Kidney (tissue), 14 donors: Measurements from ENCODE around the gene NR4A1. TPM values are rescaled to one million over a fixed set of nuclear protein-coding genes. Genes with fewer than 3 reads are reported as not detected.

ENCODE experiments used
- DNase-seq, 5 donors: peaks; one replicate each; pipeline ENCODE4 v3.0.0-alpha.2; 2013 to 2020
- FAIRE-seq: peaks from 2 replicates; lab custom pipeline; 2012; peaks lifted over from hg19 to GRCh38; lab: Jason Lieb, UNC
- H3K27ac ChIP-seq, 2 donors: one replicate each; pipeline ENCODE4 v1.7.0; 2013; ENCODE audit warnings: low read depth in 2 of 2, low read length in 2 of 2, inconsistent platforms in 1 of 2
- H3K27me3 ChIP-seq: one replicate; pipeline ENCODE4 v1.7.1; 2013; ENCODE audit warnings: low read length, inconsistent platforms; ENCODE audit not compliant: control insufficient read depth, insufficient read depth
- H3K36me3 ChIP-seq, 3 donors: one replicate each; pipeline versions ENCODE4 v1.7.0 to v1.7.1; 2013; ENCODE audit warnings: low read length in 3 of 3, control low read depth in 1 of 3, inconsistent platforms in 1 of 3; ENCODE audit not compliant: insufficient read depth in 3 of 3, control insufficient read depth in 2 of 3
- H3K4me1 ChIP-seq, 3 donors: one replicate each; pipeline versions ENCODE4 v1.7.0 to v1.7.1; 2013; ENCODE audit warnings: low read length in 3 of 3, inconsistent platforms in 1 of 3, low read depth in 1 of 3; ENCODE audit not compliant: control insufficient read depth in 2 of 3, insufficient read depth in 2 of 3
- H3K4me3 ChIP-seq, 3 donors: one replicate each; pipeline versions ENCODE4 v1.7.0 to v1.8.1; 2013; ENCODE audit warnings: low read length in 3 of 3, control low read depth in 1 of 3, inconsistent platforms in 1 of 3
- H3K9ac ChIP-seq, 3 donors: one replicate each; pipeline versions ENCODE4 v1.7.0 to v1.7.1; 2013; ENCODE audit warnings: low read length in 3 of 3, control low read depth in 1 of 3, inconsistent platforms in 1 of 3
- H3K9me3 ChIP-seq, 3 donors: one replicate each; pipeline versions ENCODE4 v1.7.0 to v1.7.1; 2013; ENCODE audit warnings: low read length in 3 of 3, control low read depth in 1 of 3, inconsistent platforms in 1 of 3; ENCODE audit not compliant: control insufficient read depth in 2 of 3, insufficient read depth in 1 of 3
- CTCF ChIP-seq: IDR thresholded peaks from 3 replicates; pipeline ENCODE4 v1.5.1; 2012; ENCODE audit warnings: mild to moderate bottlenecking, moderate library complexity, borderline replicate concordance; ENCODE audit not compliant: insufficient read depth; ENCODE audit errors: extremely low read depth
- intact Hi-C: fragments of 100-400 bp; cut with DNase I; formaldehyde crosslinking; loops from one replicate; pipeline ENCODE4 v1.11.1; 2022
- polyA plus RNA-seq: library from polyadenylated mRNA; stranded (reverse); fragments of 350-450 nt; fragmentation: Illumina TruSeq; extraction: RNeasy Lipid Tissue Mini Kit (QIAGEN cat#74804); gene quantifications from one replicate; pipeline ENCODE4 v1.2.3, GENCODE V29; 2014; ENCODE audit warnings: low read depth, low replicate concordance; ENCODE audit not compliant: insufficient read depth
- total RNA-seq: library from RNA; stranded (reverse); fragmentation: NEBNext Ultra II Directional; extraction: Animal tissue kit (Norgen Biotek cat#: 25700); gene quantifications from one replicate; pipeline ENCODE4 v1.2.1, GENCODE V29; 2021
- donor health status: control.
- donor health status: control.
- donor health status: control.
- donor health status: control.
- donor health status: control.
- donor health status: DM: yes; HTN: yes; CAD: no.
- donor health status: Normal renal cell carcinoma (clear cell type).

Gene NR4A1
- total and polyA plus RNA-seq, 2 donors from 2014 or later, result 37.2 to 54.1 TPM

DNA sequence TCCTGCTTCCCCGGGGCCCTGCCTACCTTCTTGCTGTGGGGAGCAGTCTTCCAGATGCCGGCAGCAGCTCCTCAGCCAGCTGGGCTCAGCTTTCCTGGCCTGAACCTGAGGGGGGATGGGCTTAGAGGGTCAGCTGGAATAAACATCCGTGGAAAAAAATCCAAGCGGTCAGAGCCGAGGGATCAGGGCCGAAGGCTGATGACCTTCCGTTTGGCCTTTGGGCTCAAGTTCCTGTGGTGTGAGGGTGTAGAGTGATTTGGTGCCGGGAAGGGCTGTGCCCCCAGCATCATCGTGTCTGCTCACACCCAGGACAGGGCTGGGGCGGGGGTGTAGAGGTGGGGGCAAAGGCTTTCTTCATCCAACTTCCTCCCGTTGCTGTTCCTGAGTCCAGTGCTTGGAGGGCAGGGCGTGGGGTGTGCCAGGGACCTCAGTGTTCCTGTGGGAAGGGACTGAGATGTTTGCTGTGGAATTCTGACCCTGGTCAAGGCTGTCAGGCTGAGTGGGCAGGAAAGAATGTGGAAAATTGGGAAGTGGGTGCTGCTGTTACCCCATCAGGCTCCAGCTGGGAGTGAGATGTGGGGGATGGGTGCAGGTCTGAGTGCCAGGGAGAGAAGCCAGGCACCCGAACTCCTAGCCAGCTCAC, 30.9 kb downstream of the NR4A1 start:
- H3K36me3 ChIP-seq, result peaks cover 0 to 9% (median 5%) of the 10 kb centered on the region in 3 donors
- peak overlapping the region; percentile 41 to 56 for H3K27ac ChIP-seq
- H3K9ac ChIP-seq, result no peak overlapping the region
- no peaks in the 10 kb centered on the region for H3K9me3 ChIP-seq
- DNase-seq (peak; percentile 48 to 83 (median 65)), FAIRE-seq (no peak)
- H3K4me3 ChIP-seq, result no peak overlapping the region
- H3K27me3 ChIP-seq, result no peaks in the 10 kb centered on the region
- H3K4me1 ChIP-seq, result peaks cover 0 to 20% (median 7%) of the 10 kb centered on the region in 3 donors
- intact Hi-C loops, result no loop called here
- TF ChIP-seq CTCF, result no peak

DNA sequence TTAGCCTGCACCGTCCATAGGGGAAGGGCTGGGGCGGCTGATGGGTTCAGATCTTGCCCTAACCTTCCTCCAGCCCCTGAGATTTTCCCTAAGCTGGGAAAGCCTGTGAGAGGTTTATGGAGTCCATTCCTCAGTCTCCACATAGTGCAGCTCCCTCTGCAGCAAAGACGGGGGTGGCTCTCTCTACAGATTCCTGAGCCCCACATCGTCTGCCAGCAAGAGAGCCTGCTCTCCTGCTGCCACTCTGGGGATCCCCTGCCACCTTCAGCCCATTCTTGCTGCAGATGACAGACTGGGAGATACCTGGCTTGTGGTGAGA, 31.4 kb downstream of the NR4A1 start:
- DNase-seq, result no peak
- Histone ChIP-seq H3K9ac (no peak overlapping the region), H3K9me3 (no peaks in the 10 kb centered on the region), H3K4me1 (peaks cover 0 to 20% (median 7%) of the 10 kb centered on the region in 3 donors), H3K27ac (no peak overlapping the region), H3K4me3 (no peak overlapping the region), H3K27me3 (no peaks in the 10 kb centered on the region), H3K36me3 (peaks cover 0 to 7% (median 4%) of the 10 kb centered on the region in 3 donors)
- no peak for FAIRE-seq
- intact Hi-C loops, result no loop called here
- no peak for TF ChIP-seq CTCF

- intact Hi-C loops, result no loop called here
- H3K9ac ChIP-seq, result no peak overlapping the region
- H3K4me3 ChIP-seq, result no peak overlapping the region
- DNase-seq (peak in 4 of 5 donors; percentile 51 to 74 (median 68)), FAIRE-seq (no peak)
- H3K9me3 ChIP-seq, result no peaks in the 10 kb centered on the region
- peaks cover 0 to 20% (median 7%) of the 10 kb centered on the region in 3 donors for H3K4me1 ChIP-seq
- no peaks in the 10 kb centered on the region for H3K27me3 ChIP-seq
- peaks cover 0 to 2% (median 2%) of the 10 kb centered on the region in 3 donors for H3K36me3 ChIP-seq
- TF ChIP-seq CTCF, result peak; percentile 94
- no peak overlapping the region for H3K27ac ChIP-seq
Observed at GRCh38 chr12:52082988-52083637, 31.9 kb downstream of the NR4A1 start.
